Caki2 (cell line): ENCODE data around the gene PTPDC1. TPM values are rescaled to one million over a fixed set of nuclear protein-coding genes. Genes with fewer than 3 reads are reported as not detected.
"Not testable (repeated sequence)": the region's sequence is repeated elsewhere in the genome, so short reads cannot be mapped to it uniquely, and the experiment has no call there.

Source experiments
- DNase-seq: peaks from one replicate; pipeline ENCODE4 v3.0.0-alpha.2; 2015; ENCODE audit warnings: low read depth
- in situ Hi-C: cut with HindIII; loops from 2 replicates; pipeline ENCODE4 v1.10.0; 2016; ENCODE audit warnings: low sequenced_read_pairs, low pct_unique_long_range_greater_than_20kb, mixed read lengths
- total RNA-seq: library from RNA; depleted of rRNA; stranded (reverse); fragments of >200 nt; shearing (Covaris generic); gene quantifications from 2 replicates; pipeline ENCODE4 v1.2.3, GENCODE V29; 2014; ENCODE audit warnings: low replicate concordance

PTPDC1 gene
- total RNA-seq, 1 experiment from 2014 or later: 1.9 TPM

GRCh38 chr9:94083384-94083783 lies 880 bp upstream of the PTPDC1 start:
- DNase-seq: no peak
- in situ Hi-C loops: no loop called here

- in situ Hi-C loops: no loop called here
- no peak for DNase-seq
Measured at GRCh38 chr9:94085062-94085639, 887 bp downstream of the PTPDC1 start.

- no peak for DNase-seq
Measured at GRCh38 chr9:94086486-94087345, 2.5 kb downstream of the PTPDC1 start.

GRCh38 chr9:94094219-94095145 lies 10.2 kb downstream of the PTPDC1 start:
- in situ Hi-C loops, DNase-seq: not testable (repeated sequence)

More at GRCh38 chr9:94086486-94087345, 2.5 kb downstream of the PTPDC1 start:
- in situ Hi-C loops: no loop called here

- in situ Hi-C loops: no loop called here
- no peak for DNase-seq
Measured at GRCh38 chr9:94096819-94097577, 12.7 kb downstream of the PTPDC1 start.

- in situ Hi-C loops: no loop called here
- no peak for DNase-seq
Measured at GRCh38 chr9:94097788-94098414, 13.6 kb downstream of the PTPDC1 start.

- in situ Hi-C loops: no loop called here
- DNase-seq: no peak
Measured at GRCh38 chr9:94100152-94100879, 16.1 kb downstream of the PTPDC1 start.

GRCh38 chr9:94101162-94101853 lies 17.0 kb downstream of the PTPDC1 start:
- DNase-seq: no peak
- in situ Hi-C loops: no loop called here

GRCh38 chr9:94108584-94108983 lies 24.3 kb downstream of the PTPDC1 start:
- in situ Hi-C loops: no loop called here
- no peak for DNase-seq

GRCh38 chr9:94110821-94111252 lies 26.6 kb downstream of the PTPDC1 start:
- in situ Hi-C loops: no loop called here
- DNase-seq: no peak

- in situ Hi-C loops: no loop called here
- no peak for DNase-seq
Measured at GRCh38 chr9:94111446-94111845, 27.2 kb downstream of the PTPDC1 start.

GRCh38 chr9:94112716-94113465 lies 28.6 kb downstream of the PTPDC1 start:
- DNase-seq: no peak
- in situ Hi-C loops: no loop called here

GRCh38 chr9:94120088-94120487 lies 35.8 kb downstream of the PTPDC1 start:
- in situ Hi-C loops, DNase-seq: not testable (repeated sequence)

GRCh38 chr9:94120854-94121376 lies 36.7 kb downstream of the PTPDC1 start:
- in situ Hi-C loops: no loop called here
- DNase-seq: no peak

GRCh38 chr9:94126844-94127243 lies 42.6 kb downstream of the PTPDC1 start:
- in situ Hi-C loops: no loop called here
- no peak for DNase-seq

- no peak for DNase-seq
- in situ Hi-C loops: no loop called here
Measured at GRCh38 chr9:94127806-94128205, 43.5 kb downstream of the PTPDC1 start.
